Fibroblast of lung (primary cell): ENCODE measurements around the gene RGS3. TPM values are rescaled to one million over a fixed set of nuclear protein-coding genes. Genes with fewer than 3 reads are reported as not detected.

ENCODE experiments used
- DNase-seq, 2 donors: peaks; one replicate each; pipeline versions ENCODE4 v3.0.0 to v3.0.0-alpha.2; 2010; ENCODE audit warnings: low read depth in 2 of 2
- H2AFZ ChIP-seq: 2 replicates; pipeline ENCODE4 v1.5.1; 2012; ENCODE audit warnings: low read length, control low read depth, inconsistent platforms
- H3K27ac ChIP-seq: 2 replicates; pipeline ENCODE4 v1.5.1; 2011; ENCODE audit warnings: low read length, control low read depth; ENCODE audit not compliant: insufficient read depth
- H3K27me3 ChIP-seq: 2 replicates; pipeline ENCODE4 v1.5.1; 2011; ENCODE audit warnings: mild to moderate bottlenecking, low read length; ENCODE audit not compliant: control insufficient read depth, insufficient read depth
- H3K36me3 ChIP-seq: 2 replicates; pipeline ENCODE4 v1.5.1; 2011; ENCODE audit warnings: low read length; ENCODE audit not compliant: control insufficient read depth, insufficient read depth
- H3K4me1 ChIP-seq: 2 replicates; pipeline ENCODE4 v1.5.1; 2011; ENCODE audit warnings: low read length; ENCODE audit not compliant: control insufficient read depth, insufficient read depth; ENCODE audit errors: extremely low read depth
- H3K4me2 ChIP-seq: 2 replicates; pipeline ENCODE4 v1.5.1; 2011; ENCODE audit warnings: low read length, control low read depth; ENCODE audit not compliant: insufficient read depth; ENCODE audit errors: extremely low read depth
- H3K4me3 ChIP-seq, 4 experiments: fragments of 200-600 bp in 1 of 4; sonication (generic) in 1 of 4; replicated peaks in 1 of 4; 2 replicates each; pipeline ENCODE4 v1.5.1; 2011 to 2016; ENCODE audit warnings: low read length in 4 of 4, low read depth in 3 of 4, mild to moderate bottlenecking in 3 of 4, control low read depth in 2 of 4, inconsistent platforms in 1 of 4, mixed read lengths in 1 of 4; ENCODE audit not compliant: insufficient read depth in 1 of 4; ENCODE audit errors: control extremely low read depth in 1 of 4
- H3K79me2 ChIP-seq: 2 replicates; pipeline ENCODE4 v1.5.1; 2012; ENCODE audit warnings: mild to moderate bottlenecking, low read length, inconsistent platforms; ENCODE audit not compliant: control insufficient read depth, insufficient read depth
- H3K9ac ChIP-seq: 2 replicates; pipeline ENCODE4 v1.5.1; 2011; ENCODE audit warnings: mild to moderate bottlenecking, low read length, control low read depth; ENCODE audit not compliant: insufficient read depth
- H3K9me3 ChIP-seq: 2 replicates; pipeline ENCODE4 v1.5.1; 2012; ENCODE audit warnings: low read depth, low read length; ENCODE audit not compliant: control insufficient read depth, insufficient read depth
- H4K20me1 ChIP-seq: 2 replicates; pipeline ENCODE4 v1.5.1; 2011; ENCODE audit warnings: low read length; ENCODE audit not compliant: control insufficient read depth, insufficient read depth; ENCODE audit errors: extremely low read depth
- CTCF ChIP-seq, 2 donors: IDR thresholded peaks in 1 of 2; conservative IDR thresholded peaks in 1 of 2; 1 replicate in 1 of 2; 2 replicates in 1 of 2; pipeline ENCODE4 v1.5.1; 2011 to 2012; ENCODE audit warnings: low read length in 2 of 2, control low read depth in 1 of 2, inconsistent platforms in 1 of 2, low read depth in 1 of 2, mild to moderate bottlenecking in 1 of 2
- EZH2 ChIP-seq: IDR thresholded peaks from 2 replicates; pipeline ENCODE4 v1.5.1; 2012; ENCODE audit warnings: low read length, control low read depth, mild to moderate bottlenecking; ENCODE audit errors: missing control alignments
- polyA plus RNA-seq, 2 donors: library from polyadenylated mRNA; depleted of rRNA in 1 of 2; stranded (reverse) in 1 of 2; unstranded in 1 of 2; fragments of >200 nt; gene quantifications; 2 replicates each; pipeline ENCODE4 v1.2.1, GENCODE V29; 2011 to 2012; ENCODE audit warnings: missing spikeins in 1 of 2
- total RNA-seq: library from RNA; depleted of rRNA; stranded (reverse); fragments of >200 nt; gene quantifications from 2 replicates; pipeline ENCODE4 v1.2.1, GENCODE V29; 2014

The RGS3 gene
- total and polyA plus RNA-seq, 2 donors (not counting 1 experiment from before 2014, with no cell fraction given) = 48.1 to 74.3 TPM

- Histone ChIP-seq H3K4me2 (peak overlapping the region; percentile 45), H3K4me1 (peaks cover 29% of the 10 kb centered on the region), H2AFZ (no peak overlapping the region), H3K9me3 (no peaks in the 10 kb centered on the region), H4K20me1 (no peaks in the 10 kb centered on the region), H3K36me3 (no peaks in the 10 kb centered on the region), H3K79me2 (no peaks in the 10 kb centered on the region), H3K27ac (peak overlapping the region; percentile 82), H3K9ac (no peak overlapping the region), H3K27me3 (no peaks in the 10 kb centered on the region), H3K4me3 (no peak overlapping the region)
- no peak for TF ChIP-seq EZH2
- TF ChIP-seq CTCF (conservative IDR thresholded peaks at IDR 0.05 in 1 of 2, IDR thresholded peaks at IDR 0.05 in 1 of 2; ENCODE audit: low read depth in 1 of 2, low read length in 2 of 2) = no peak
- DNase-seq = peak in 1 of 2 donors; percentile 28
Measured at GRCh38 chr9:113484258-113484730, 20.8 kb downstream of the RGS3 start.

- Histone ChIP-seq H4K20me1 (no peaks in the 10 kb centered on the region), H3K4me2 (no peak overlapping the region), H3K79me2 (no peaks in the 10 kb centered on the region), H3K27ac (peak overlapping the region; percentile 60), H3K9ac (peak overlapping the region; percentile 13), H3K27me3 (no peaks in the 10 kb centered on the region), H3K9me3 (no peaks in the 10 kb centered on the region), H2AFZ (no peak overlapping the region), H3K4me3 (no peak overlapping the region), H3K36me3 (no peaks in the 10 kb centered on the region), H3K4me1 (peaks cover 29% of the 10 kb centered on the region)
- DNase-seq = no peak
- no peak for TF ChIP-seq EZH2
- no peak for TF ChIP-seq CTCF (conservative IDR thresholded peaks at IDR 0.05 in 1 of 2, IDR thresholded peaks at IDR 0.05 in 1 of 2; ENCODE audit: low read depth in 1 of 2, low read length in 2 of 2)
Measured at GRCh38 chr9:113485761-113486115, 22.2 kb downstream of the RGS3 start.

GRCh38 chr9:113486327-113486726 lies 22.8 kb downstream of the RGS3 start:
- Histone ChIP-seq H3K9me3 (no peaks in the 10 kb centered on the region), H3K27ac (no peak overlapping the region), H3K4me1 (peaks cover 29% of the 10 kb centered on the region), H3K27me3 (no peaks in the 10 kb centered on the region), H4K20me1 (no peaks in the 10 kb centered on the region), H3K9ac (no peak overlapping the region), H3K4me3 (no peak overlapping the region), H3K79me2 (no peaks in the 10 kb centered on the region), H3K36me3 (no peaks in the 10 kb centered on the region), H2AFZ (no peak overlapping the region), H3K4me2 (no peak overlapping the region)
- TF ChIP-seq EZH2 = no peak
- no peak for TF ChIP-seq CTCF (conservative IDR thresholded peaks at IDR 0.05 in 1 of 2, IDR thresholded peaks at IDR 0.05 in 1 of 2; ENCODE audit: low read depth in 1 of 2, low read length in 2 of 2)
- no peak for DNase-seq
